Spleen (tissue), 11 donors: Measurements from ENCODE around the gene AHCYL2. TPM values are rescaled to one million over a fixed set of nuclear protein-coding genes. Genes with fewer than 3 reads are reported as not detected.

ENCODE experiments used
- DNase-seq: peaks from one replicate; pipeline ENCODE4 v3.0.0-alpha.2; 2020
- H3K27ac ChIP-seq, 8 donors: fragments of 200-600 bp; sonication (generic) in 7 of 8; 1 replicate in 4 of 8; 2 replicates in 4 of 8; pipeline versions ENCODE4 v1.5.0 to v1.8.0; 2016 to 2021; ENCODE audit warnings: inconsistent platforms in 4 of 8, mild to moderate bottlenecking in 4 of 8, moderate library complexity in 1 of 8
- H3K27me3 ChIP-seq, 7 donors: fragments of 200-600 bp; sonication (generic) in 6 of 7; replicated peaks in 1 of 7; 1 replicate in 4 of 7; 2 replicates in 3 of 7; pipeline versions ENCODE4 v1.5.0 to v1.8.0; 2016 to 2021; ENCODE audit warnings: inconsistent platforms in 3 of 7, mild to moderate bottlenecking in 1 of 7
- H3K36me3 ChIP-seq, 6 donors: fragments of 200-600 bp; sonication (generic) in 5 of 6; 1 replicate in 4 of 6; 2 replicates in 2 of 6; pipeline versions ENCODE4 v1.5.0 to v1.8.0; 2016 to 2021; ENCODE audit warnings: inconsistent platforms in 2 of 6
- H3K4me1 ChIP-seq, 6 donors: fragments of 200-600 bp; sonication (generic) in 5 of 6; 1 replicate in 3 of 6; 2 replicates in 3 of 6; pipeline versions ENCODE4 v1.5.0 to v1.8.0; 2016 to 2021; ENCODE audit warnings: inconsistent platforms in 3 of 6
- H3K4me3 ChIP-seq, 8 donors: fragments of 200-600 bp; sonication (generic) in 7 of 8; 1 replicate in 4 of 8; 2 replicates in 4 of 8; pipeline versions ENCODE4 v1.5.0 to v1.8.0; 2016 to 2021; ENCODE audit warnings: inconsistent platforms in 4 of 8, mild to moderate bottlenecking in 4 of 8, moderate library complexity in 2 of 8
- H3K9me3 ChIP-seq, 8 donors: fragments of 200-600 bp; sonication (generic) in 7 of 8; 1 replicate in 4 of 8; 2 replicates in 4 of 8; pipeline versions ENCODE4 v1.5.0 to v1.8.0; 2016 to 2021; ENCODE audit warnings: inconsistent platforms in 4 of 8
- POLR2A ChIP-seq, 3 donors: fragments of 450-650 bp; IDR thresholded peaks; one replicate each; pipeline ENCODE4 v1.5.1; 2017; ENCODE audit warnings: antibody characterized with exemption in 3 of 3, mild to moderate bottlenecking in 1 of 3
- POLR2AphosphoS5 ChIP-seq, 3 donors: sonication (generic); formaldehyde crosslinking; IDR thresholded peaks; one replicate each; pipeline ENCODE4 v1.5.1; 2017; ENCODE audit warnings: antibody characterized with exemption in 3 of 3
- WGBS, 5 donors: extraction: QIAGEN DNeasy Blood & Tissue Kit in 3 of 5; methylation state at CpG; one replicate each; pipeline versions ENCODE4 v1.1.5 to v1.1.7; 2013 to 2018; 5-methylcytosine and 5-hydroxymethylcytosine counted together
- intact Hi-C: fragments of 100-400 bp; cut with DNase I; formaldehyde crosslinking; loops from one replicate; pipeline ENCODE4 v1.15.0; 2023; ENCODE audit warnings: low total_unique reads
- polyA plus RNA-seq, 3 donors: library from polyadenylated mRNA; stranded (reverse); fragments of 200-250 nt; gene quantifications; one replicate each; pipeline ENCODE4 v1.2.1, GENCODE V29; 2013
- total RNA-seq, 7 donors: library from RNA; depleted of rRNA in 3 of 7; stranded (reverse); fragments of >200 nt in 3 of 7; fragmentation: NEBNext Ultra II Directional in 4 of 7; extraction: Animal tissue kit (Norgen Biotek cat#: 25700) in 4 of 7; gene quantifications; one replicate each; pipeline versions ENCODE4 v1.1.0 to v1.2.1, GENCODE V29; 2016 to 2021
- TF ChIP-seq, protein P1 (sequence below), 11 experiments: fragments of 200-600 bp in 7 of 11; fragments of 450-650 bp in 4 of 11; sonication (generic) in 4 of 11; IDR thresholded peaks in 8 of 11; conservative IDR thresholded peaks in 3 of 11; 1 replicate in 7 of 11; 2 replicates in 4 of 11; pipeline versions ENCODE4 v1.4.0 to v1.8.0; 2016 to 2021; ENCODE audit warnings: antibody characterized with exemption in 11 of 11, inconsistent platforms in 4 of 11, mild to moderate bottlenecking in 1 of 11
- donor health status: healthy with polysubstance abuse.
- donor health status: DM: no; HTN: no; CAD: no; lungs with moderate emphysema.
- donor health status: DM: no; HTN: no; CAD: no.
- donor health status: Bipolar disorder and iron deficiency.
- donor health status: healthy.
- donor health status: DM: no; HTN: no; CAD: no.
- donor health status: DM: yes; HTN: yes; CAD: no.

AHCYL2 gene
- total and polyA plus RNA-seq, 10 donors = 3.1 to 20.1 (median 17.8) TPM

DNA sequence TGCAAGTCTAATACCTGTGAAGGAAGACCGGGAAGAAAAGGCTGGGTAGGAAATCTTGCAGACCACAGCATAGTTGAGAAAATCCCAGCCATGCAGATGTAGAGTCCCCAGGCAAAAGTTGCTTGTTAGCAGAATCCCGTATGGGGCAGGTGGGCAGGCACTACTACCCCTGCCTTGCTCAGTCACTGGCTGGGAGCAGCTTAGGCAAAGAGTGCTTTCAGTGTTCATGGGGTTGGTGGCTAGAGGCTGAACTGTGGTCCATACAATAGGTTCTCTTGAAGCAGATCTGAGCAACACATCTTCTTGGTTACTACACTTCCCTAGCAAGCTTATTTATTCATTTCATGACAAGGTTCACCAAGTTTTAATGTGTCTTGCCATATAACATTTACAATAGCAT, 92.6 kb downstream of the AHCYL2 start:
- TF ChIP-seq POLR2AphosphoS5 (IDR thresholded peaks at IDR 0.05) = no peak
- TF ChIP-seq, protein P1, sequence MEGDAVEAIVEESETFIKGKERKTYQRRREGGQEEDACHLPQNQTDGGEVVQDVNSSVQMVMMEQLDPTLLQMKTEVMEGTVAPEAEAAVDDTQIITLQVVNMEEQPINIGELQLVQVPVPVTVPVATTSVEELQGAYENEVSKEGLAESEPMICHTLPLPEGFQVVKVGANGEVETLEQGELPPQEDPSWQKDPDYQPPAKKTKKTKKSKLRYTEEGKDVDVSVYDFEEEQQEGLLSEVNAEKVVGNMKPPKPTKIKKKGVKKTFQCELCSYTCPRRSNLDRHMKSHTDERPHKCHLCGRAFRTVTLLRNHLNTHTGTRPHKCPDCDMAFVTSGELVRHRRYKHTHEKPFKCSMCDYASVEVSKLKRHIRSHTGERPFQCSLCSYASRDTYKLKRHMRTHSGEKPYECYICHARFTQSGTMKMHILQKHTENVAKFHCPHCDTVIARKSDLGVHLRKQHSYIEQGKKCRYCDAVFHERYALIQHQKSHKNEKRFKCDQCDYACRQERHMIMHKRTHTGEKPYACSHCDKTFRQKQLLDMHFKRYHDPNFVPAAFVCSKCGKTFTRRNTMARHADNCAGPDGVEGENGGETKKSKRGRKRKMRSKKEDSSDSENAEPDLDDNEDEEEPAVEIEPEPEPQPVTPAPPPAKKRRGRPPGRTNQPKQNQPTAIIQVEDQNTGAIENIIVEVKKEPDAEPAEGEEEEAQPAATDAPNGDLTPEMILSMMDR (IDR thresholded peaks at IDR 0.05 in 8 of 11, conservative IDR thresholded peaks at IDR 0.05 in 3 of 11) = no peak
- no peaks in the 10 kb centered on the region for H3K4me1 ChIP-seq
- H3K27me3 ChIP-seq = no peaks in the 10 kb centered on the region
- WGBS, 5 donors = 86 to 96% (median 91%) methylated on average over 2 of the region's 2 CpGs
- DNase-seq = no peak
- intact Hi-C loops = no loop called here
- no peak overlapping the region for H3K27ac ChIP-seq
- peaks cover 0 to 7% (median 0%) of the 10 kb centered on the region in 6 donors for H3K36me3 ChIP-seq
- peaks cover 0 to 4% (median 1%) of the 10 kb centered on the region in 8 donors for H3K9me3 ChIP-seq
- no peak overlapping the region for H3K4me3 ChIP-seq

DNA sequence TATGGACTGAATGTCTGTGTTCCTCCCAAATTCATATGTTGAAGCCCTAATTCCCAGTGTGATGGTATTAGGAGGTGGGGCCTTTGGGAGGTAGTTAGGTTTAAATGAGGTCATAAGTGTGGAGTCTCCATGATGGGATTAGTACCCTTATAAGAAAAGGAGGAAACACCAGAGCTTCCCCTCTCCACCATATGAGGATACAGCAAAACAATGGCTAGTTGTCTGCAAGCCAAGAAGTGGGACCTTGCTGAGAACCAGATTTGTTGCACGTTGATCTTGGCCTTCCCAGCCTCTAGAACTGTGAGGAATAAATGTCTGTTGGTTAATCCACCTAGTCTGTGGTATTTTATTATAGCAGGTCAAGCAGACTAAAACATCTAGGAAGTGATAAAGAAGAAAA, 102.2 kb downstream of the AHCYL2 start:
- no peak for DNase-seq
- no peak for TF ChIP-seq POLR2AphosphoS5 (IDR thresholded peaks at IDR 0.05)
- no peak for TF ChIP-seq POLR2A (IDR thresholded peaks at IDR 0.05)
- TF ChIP-seq, protein P1 (IDR thresholded peaks at IDR 0.05 in 8 of 11, conservative IDR thresholded peaks at IDR 0.05 in 3 of 11) = no peak
- Histone ChIP-seq H3K9me3 (peaks cover 0 to 37% (median 33%) of the 10 kb centered on the region in 8 donors), H3K27me3 (no peaks in the 10 kb centered on the region), H3K36me3 (peaks cover 0 to 24% (median 0%) of the 10 kb centered on the region in 6 donors), H3K27ac (no peak overlapping the region), H3K4me1 (no peaks in the 10 kb centered on the region), H3K4me3 (no peak overlapping the region)
- WGBS, 5 donors = 59 to 76% (median 73%) methylated on average over 1 of the region's 1 CpG
- intact Hi-C loops = no loop called here

DNA sequence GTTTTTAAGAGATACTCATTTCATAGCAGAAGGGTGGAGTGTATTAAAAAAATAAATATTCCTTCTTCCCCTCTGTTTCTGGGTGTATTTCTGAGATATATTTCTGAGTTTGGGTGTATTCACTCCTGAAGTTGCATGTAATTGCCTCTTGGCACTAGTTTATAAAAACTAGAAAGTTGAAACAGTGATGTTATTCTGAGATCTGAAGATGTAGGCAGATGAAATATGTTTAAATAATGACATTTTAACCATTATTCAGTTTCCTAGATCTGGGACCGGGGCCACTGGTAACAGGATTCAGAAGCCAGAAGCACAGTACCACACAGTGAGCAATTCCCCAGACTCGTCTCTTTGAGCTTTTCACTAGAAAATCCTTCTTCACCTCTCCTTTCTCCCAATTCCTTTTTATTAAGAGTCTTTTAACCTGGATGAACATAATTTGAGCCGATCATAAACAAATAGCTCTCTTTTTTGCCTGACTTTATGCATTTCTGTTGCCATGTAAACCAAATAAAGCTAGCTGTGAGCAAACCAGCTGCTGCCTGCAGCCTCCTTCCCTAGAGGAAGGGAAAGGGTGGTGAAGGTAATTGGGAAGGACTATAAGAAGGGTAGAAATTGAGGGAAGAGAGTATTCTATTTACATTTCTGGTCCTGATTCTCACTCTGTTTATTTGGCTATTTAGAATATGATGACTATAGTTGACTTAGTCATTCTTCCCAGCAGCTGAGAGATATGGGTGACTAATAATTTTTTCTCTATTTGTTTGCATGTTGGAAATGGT, 107.6 kb downstream of the AHCYL2 start:
- Histone ChIP-seq H3K9me3 (no peaks in the 10 kb centered on the region), H3K36me3 (no peaks in the 10 kb centered on the region), H3K27ac (no peak overlapping the region), H3K4me1 (no peaks in the 10 kb centered on the region), H3K27me3 (no peaks in the 10 kb centered on the region), H3K4me3 (no peak overlapping the region)
- 93 to 97% (median 96%) methylated on average over 3 of the region's 3 CpGs for WGBS, 5 donors
- TF ChIP-seq, protein P1 (IDR thresholded peaks at IDR 0.05 in 8 of 11, conservative IDR thresholded peaks at IDR 0.05 in 3 of 11) = no peak
- TF ChIP-seq POLR2AphosphoS5 (IDR thresholded peaks at IDR 0.05) (no peak), POLR2A (IDR thresholded peaks at IDR 0.05) (no peak)
- no peak for DNase-seq
- intact Hi-C loops = no loop called here

DNA sequence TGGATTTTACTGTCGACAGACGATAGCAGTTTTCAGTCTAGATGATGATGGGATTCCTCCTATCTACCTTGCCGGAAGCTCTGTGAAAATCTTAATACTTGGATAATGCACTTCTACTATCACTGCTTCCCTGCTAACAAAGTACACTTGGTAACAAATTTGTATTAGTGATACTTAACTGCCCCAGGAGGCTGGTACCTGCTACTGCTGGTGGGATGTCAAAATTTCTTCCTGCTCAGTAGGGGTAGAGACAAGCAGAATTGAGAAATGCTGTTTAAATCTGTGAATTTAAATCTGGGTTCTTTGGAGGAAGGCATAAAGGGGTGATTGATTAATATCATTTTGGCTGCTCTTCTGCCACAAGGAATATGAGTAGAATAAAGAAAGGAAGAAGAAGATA, 109.6 kb downstream of the AHCYL2 start:
- WGBS, 5 donors = 94 to 98% (median 96%) methylated on average over 3 of the region's 3 CpGs
- Histone ChIP-seq H3K27ac (no peak overlapping the region), H3K4me3 (no peak overlapping the region), H3K36me3 (no peaks in the 10 kb centered on the region), H3K4me1 (no peaks in the 10 kb centered on the region), H3K27me3 (no peaks in the 10 kb centered on the region), H3K9me3 (no peaks in the 10 kb centered on the region)
- TF ChIP-seq POLR2AphosphoS5 (IDR thresholded peaks at IDR 0.05) (no peak), POLR2A (IDR thresholded peaks at IDR 0.05) (no peak)
- TF ChIP-seq, protein P1 (IDR thresholded peaks at IDR 0.05 in 8 of 11, conservative IDR thresholded peaks at IDR 0.05 in 3 of 11) = no peak
- no peak for DNase-seq
- intact Hi-C loops = no loop called here
